AG08396 (cell line): ENCODE measurements around the gene CCDC71L.

Source experiments
- DNase-seq: peaks from one replicate; pipeline ENCODE4 v3.0.0; 2012; ENCODE audit warnings: low spot score, mixed read lengths

CCDC71L gene

DNA sequence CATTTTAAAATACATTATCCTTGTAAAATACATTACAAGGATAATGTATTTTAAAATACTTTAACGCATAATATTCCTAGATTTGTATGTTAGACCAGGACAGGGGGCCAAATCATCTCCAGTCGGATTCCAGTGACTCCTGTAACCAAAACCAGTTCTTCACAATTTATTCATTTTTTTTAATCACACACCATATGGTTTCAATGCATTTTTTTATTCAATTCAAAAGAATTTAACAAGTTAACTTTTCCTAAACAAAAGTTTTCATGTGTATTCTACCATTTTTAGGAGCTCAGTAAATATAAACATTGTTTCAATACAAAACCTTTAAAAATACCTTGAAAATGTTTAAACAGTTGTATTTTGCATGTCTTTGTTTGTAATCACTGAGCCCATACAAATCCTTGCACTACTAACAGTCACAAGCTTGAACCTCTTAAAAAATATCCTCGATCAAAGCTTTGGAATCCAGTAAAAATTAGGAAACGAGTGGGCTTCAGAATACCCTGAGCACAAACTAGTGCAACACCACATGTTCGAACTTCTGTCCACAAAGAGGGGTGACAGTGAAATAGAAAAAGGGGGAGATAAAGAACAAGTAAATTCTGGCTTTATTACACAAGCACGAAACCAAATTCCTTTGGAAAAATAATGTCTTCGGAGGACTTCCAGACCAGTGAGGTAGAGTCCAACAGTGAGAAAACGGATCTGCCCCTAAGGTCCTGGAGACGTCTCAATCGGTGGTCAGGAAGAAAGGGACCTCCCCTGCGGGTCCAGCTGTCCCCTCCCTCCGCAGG lies 1.6 kb downstream of the CCDC71L start:
- peak; percentile 34 for DNase-seq

DNA sequence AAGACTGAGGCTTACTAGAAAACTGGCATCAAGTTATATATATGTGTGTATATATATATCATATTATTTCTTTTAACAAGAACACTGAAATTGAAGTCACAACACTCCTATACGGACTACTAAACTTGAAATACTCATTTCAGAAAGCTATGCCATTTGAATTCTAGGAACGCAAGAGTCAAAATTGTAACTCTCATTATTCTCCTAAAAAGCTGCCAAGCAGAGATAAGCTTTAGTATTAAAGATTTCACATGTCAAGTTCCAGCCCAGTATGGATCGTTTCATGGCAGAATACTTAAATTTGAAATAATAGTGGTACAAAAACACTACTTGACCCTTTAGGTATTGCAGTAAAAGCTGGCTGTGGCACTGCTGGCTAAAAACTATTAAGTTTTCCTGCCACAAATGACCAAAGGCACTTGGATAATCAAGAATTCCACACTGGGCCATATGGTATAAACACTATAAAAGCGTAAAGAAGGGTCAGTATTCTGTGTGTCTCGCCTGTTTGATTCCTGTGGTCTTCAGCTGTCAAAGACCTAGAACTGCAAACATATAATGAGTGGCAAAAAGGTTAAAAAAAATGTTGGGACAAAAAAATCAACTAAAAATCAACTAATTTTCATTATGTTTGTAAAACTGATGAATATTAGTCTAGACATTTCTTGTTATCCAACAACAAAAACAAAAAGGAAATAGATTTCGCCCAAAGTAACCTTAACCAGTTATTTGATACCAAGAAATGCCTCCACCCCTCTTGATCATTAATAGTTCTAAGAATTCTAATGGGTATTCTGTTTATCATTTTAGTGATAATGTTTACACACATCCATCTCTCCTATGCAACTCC lies 2.4 kb downstream of the CCDC71L start:
- no peak for DNase-seq

DNA sequence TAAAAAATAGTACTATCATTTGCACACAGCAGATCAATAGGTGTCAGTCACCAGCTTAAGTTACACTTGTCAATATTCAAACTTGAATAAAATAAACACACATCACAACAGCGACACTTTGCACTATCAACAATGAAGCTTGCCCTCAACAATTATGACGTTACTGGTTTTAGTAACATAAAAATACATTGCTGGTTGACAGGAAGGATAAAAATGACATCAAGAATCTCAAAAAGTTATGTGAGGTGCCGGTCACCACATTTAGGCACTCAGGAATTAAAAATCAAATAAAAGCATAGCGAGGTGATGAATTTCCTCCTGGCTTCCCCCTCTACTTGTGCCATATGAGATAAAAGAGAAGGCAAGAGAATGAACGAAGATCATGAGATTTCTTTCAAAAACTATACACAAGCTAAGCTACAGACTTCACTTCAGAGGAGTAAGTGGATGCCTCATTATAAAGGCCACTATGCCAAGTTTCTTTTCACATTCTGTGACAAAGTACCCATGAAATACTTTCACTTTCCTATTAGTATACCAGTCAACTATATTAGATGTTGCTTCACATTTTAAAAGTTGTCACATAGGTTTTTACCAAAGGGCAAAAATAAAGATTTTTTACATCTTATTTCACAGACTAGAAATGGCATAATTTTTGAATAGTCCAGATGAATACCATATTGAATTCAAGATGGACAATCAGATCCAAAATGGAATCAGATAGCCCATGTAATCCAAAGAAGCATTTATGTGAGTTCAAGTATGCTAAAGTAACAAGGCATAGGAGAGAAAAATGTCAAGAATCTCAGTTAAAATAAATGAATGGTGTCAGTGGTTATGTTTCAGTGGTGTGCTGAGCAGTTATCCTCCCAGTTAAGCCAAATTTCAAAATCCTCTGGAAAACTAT lies 3.6 kb downstream of the CCDC71L start:
- DNase-seq: peak; percentile 17

DNA sequence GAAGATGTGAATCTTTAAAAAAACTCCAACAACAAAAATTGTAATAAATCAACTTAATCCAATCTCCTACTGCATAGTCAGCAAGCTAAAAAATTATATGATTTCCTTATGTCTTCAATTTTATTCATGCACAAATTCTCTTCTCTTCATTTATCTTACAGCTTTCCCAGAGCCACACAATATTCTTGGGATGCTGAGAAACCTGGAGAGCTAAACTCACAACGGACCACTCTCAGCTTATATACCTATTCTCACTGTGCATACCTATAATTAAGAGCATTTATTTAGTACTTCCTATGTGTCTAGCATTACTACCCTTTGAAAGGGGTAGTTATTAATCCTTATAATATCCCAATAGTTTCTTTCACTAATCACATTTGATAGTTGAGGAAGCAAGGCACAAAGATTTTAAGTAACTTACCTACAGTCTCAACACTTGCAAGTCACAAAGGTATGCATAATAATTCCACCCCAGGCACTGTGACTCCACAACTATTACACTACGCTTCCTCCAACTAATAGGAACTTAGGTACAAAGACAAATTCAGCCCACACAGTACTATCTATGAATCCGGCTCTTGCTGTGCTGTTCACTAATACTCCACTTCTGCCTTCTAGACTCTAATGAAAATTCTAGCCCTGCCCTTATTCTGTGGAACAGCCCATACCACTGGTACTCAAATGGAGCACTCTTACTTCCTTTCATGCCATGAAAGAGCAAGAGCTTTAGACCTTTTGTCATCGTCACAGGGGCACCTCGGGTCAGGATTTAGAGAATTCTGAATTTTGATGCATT lies 5.1 kb downstream of the CCDC71L start:
- no peak for DNase-seq

- DNase-seq: no peak
These were observed 7.5 kb downstream of the CCDC71L start for GRCh38 chr7:106653488-106653887.

GRCh38 chr7:106652909-106653308 lies 8.0 kb downstream of the CCDC71L start:
- DNase-seq: no peak

DNA sequence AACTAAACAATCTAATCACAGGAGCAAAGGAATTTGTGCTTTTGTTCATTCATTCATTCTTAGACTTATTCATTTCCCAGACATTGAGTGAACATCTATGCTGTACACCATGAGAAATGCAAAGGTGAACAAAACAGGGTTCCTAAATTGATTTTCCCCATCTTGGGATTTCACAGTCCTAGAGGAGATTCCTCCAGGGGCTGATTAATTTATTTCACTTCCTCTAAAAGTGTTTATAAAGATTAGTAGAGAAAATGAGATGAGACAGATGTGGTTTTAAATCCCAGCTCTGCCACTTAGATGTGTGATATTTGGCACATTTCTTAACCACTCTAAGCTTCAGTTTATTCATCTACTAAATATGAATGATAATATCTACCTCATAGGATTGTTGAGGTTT lies 8.9 kb downstream of the CCDC71L start:
- no peak for DNase-seq

GRCh38 chr7:106646256-106646655 lies 14.7 kb downstream of the CCDC71L start:
- no peak for DNase-seq

- no peak for DNase-seq
These were observed 16.0 kb downstream of the CCDC71L start for GRCh38 chr7:106644999-106645398.

DNA sequence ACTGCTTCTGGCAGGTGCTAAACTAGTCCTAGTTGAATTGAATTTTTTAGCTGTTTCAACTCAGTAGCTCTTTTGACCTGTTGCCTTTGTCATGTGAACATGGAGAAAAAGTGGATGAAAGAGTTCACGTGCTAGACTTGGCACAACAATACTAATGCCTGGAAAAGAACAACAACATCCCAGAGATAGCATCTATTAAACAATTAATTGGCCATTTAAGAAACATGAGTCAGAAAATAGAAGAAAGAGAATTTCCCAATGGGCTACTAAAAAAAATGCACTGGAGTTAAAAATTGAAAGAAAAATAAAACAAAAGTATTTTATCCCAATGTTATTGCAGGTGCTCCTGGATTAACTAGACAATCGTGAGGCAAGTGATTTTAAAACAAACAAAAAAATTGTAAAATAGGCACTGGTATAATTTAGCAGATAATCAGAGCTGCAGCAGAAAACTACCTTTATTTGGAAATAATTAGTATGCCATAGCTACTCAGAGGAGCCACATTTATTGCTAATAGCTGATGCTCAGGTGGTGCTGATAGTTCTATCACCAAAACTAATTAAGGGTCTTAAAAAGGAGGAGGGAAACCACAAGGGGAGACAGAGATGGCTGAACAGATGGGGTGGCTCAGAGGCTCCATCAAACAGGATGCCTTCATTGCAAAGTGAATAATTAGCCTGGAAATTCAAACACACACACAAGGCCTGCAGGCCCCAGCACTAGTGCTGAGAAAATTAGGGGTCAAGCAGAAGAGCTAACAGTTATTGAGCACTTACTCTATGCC lies 17.6 kb downstream of the CCDC71L start:
- DNase-seq: no peak

- no peak for DNase-seq
These were observed 19.5 kb downstream of the CCDC71L start for GRCh38 chr7:106641416-106641815.

GRCh38 chr7:106640368-106641141 lies 20.4 kb downstream of the CCDC71L start:
- DNase-seq: peak; percentile 35

DNA sequence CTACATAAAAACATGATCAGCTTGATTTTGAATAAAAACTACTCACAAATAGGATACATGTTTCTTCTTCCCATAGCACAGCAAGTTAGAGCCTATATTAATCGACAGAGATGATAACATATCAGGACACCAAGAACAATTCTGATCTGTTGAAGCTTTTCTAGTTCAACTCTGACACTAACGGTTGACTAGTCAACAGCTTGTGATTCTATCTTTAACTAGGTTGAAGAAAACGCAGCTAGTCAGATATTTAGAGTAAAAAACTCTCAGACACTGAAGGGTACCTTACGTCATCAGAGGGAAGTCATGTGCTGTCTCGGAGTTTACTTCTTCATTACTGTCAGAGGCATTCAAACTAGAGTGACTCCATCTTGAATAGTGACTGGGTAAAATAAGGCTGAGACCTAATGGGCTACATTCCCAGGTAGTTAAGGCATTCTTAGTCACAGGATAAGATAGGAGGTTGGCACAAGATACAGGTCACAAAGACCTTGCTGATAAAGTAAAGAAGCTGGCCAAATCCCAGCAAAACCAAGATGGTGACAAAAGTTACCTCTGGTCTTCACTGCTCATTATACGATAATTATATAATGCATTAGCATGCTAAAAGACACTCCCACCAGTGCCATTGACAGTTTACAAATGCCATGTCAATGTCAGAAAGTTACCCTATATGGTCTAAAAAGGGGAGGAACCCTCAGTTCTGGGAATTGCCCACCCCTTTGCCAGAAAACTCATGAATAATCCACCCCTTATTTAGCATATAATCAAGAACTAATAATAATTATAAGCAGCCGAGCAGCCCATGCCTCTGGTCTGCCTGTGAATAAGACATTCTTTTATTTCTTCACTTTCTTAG lies 21.3 kb downstream of the CCDC71L start:
- DNase-seq: no peak

DNA sequence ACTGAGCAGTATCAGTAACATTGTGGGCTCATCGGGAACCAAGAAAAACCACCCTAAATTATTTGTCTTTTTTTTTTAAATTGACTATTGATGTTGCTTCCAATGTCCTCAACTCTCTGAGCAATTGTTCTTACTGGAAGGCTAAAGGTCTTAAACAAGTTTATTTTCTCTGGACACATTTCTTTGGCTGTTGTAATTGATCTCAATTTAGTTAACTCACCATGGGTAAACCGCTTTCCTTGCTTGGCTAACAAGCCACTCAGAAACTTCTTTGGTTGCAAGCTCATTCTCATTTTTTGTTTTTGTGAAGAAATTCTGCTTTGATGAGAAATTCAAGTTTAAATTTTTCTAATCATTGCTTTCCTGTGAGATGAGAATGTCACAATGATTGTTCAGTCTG lies 25.5 kb downstream of the CCDC71L start:
- no peak for DNase-seq

- no peak for DNase-seq
These were observed 26.0 kb downstream of the CCDC71L start for GRCh38 chr7:106634958-106635357.

DNA sequence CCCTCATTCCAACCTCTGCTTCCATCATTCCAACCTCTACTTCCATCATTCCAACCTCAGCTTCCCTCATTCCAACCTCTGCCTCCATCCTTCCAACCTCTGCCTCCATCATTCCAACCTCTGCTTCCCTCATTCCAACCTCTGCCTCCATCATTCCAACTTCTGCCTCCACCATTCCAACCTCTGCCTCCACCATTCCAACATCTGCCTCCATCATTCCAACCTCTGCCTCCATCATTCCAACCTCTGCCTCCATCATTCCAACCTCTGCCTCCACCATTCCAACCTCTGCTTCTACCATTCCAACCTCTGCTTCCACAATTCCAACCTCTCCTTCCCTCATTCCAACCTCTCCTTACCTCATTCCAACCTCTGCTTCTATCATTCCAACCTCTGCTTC lies 30.3 kb downstream of the CCDC71L start:
- DNase-seq: no peak

GRCh38 chr7:106629516-106629915 lies 31.4 kb downstream of the CCDC71L start:
- peak; percentile 31 for DNase-seq

- DNase-seq: no peak
These were observed 34.4 kb downstream of the CCDC71L start for GRCh38 chr7:106626376-106627164.
